IPS DF 6.9 (cell line): ENCODE measurements around the gene ATP5F1C.
"Not testable (repeated sequence)": the region's sequence is repeated elsewhere in the genome, so short reads cannot be mapped to it uniquely, and the experiment has no call there.

Experiments
- DNase-seq: peaks from one replicate; pipeline ENCODE4 v3.0.0-alpha.2; 2013; ENCODE audit warnings: low read depth, low spot score
- H3K27ac ChIP-seq: one replicate; pipeline ENCODE4 v1.5.1; 2013; ENCODE audit warnings: low read length, control low read depth
- H3K27me3 ChIP-seq: 2 replicates; pipeline ENCODE4 v1.6.1; 2013; ENCODE audit warnings: mild to moderate bottlenecking, low read length; ENCODE audit not compliant: control insufficient read depth, insufficient read depth
- H3K36me3 ChIP-seq: 2 replicates; pipeline ENCODE4 v1.6.1; 2013; ENCODE audit warnings: low read length; ENCODE audit not compliant: control insufficient read depth, insufficient read depth
- H3K4me1 ChIP-seq: 2 replicates; pipeline ENCODE4 v1.6.1; 2013; ENCODE audit warnings: low read length; ENCODE audit not compliant: control insufficient read depth, insufficient read depth
- H3K4me3 ChIP-seq: 2 replicates; pipeline ENCODE4 v1.5.1; 2013; ENCODE audit warnings: mild to moderate bottlenecking, low read length
- H3K9me3 ChIP-seq: 2 replicates; pipeline ENCODE4 v1.6.1; 2013; ENCODE audit warnings: low read length, inconsistent platforms; ENCODE audit not compliant: control insufficient read depth, insufficient read depth
- WGBS: extraction: QIAGEN DNeasy Blood & Tissue Kit; methylation state at CpG from one replicate; pipeline ENCODE4 v1.1.7; 2013; ENCODE audit warnings: mixed read lengths, missing lambda C conversion rate; ENCODE audit not compliant: insufficient read length, insufficient coverage; 5-methylcytosine and 5-hydroxymethylcytosine counted together

The ATP5F1C gene

DNA sequence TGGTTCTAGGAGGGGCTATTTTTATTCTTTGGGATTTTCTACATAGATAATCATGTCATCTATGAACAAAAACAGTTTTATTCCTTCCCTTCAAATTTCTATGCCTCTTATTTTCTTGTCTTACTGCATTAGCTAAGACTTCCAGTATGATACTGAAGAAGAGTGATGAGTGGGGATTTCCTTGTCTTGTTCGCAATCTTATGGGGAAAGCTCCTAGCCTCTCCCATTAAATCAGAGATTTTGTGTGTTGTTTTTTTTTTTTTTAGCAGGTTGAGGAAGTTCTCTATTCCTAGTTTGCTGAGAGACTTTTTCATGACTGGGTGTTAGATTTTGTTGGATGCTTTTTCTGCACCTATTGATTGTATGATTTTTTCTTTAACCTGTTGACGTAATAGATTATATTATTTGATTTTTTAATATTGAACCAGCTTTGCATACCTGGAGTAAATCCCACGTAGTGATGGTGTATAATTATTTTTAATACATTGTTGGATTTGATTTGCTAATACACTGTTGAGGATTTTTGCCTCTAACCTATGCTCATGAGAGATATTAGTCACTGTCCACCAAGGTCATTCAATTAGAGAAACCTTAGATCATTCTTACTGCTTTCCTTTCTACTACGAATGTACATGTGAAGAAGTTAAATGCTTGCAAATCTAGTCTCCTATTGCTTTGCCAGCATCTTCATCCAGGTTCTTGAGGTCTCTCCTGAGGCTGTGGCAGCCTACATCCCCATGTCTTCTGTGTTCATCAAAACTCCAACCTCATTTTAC is 6.5 kb downstream of the ATP5F1C start:
- peaks cover 8% of the 10 kb centered on the region; the same call in 1 of the 2 replicates for H3K36me3 ChIP-seq
- H3K9me3 ChIP-seq, result no peaks in the 10 kb centered on the region
- no CpG with 5 or more reads among the region's 4 CpGs for WGBS
- no peak overlapping the region for H3K4me3 ChIP-seq
- no peaks in the 10 kb centered on the region for H3K4me1 ChIP-seq
- no peak overlapping the region for H3K27ac ChIP-seq
- no peak for DNase-seq
- H3K27me3 ChIP-seq, result no peaks in the 10 kb centered on the region

- no peak overlapping the region for H3K27ac ChIP-seq
- no peaks in the 10 kb centered on the region for H3K27me3 ChIP-seq
- H3K4me1 ChIP-seq, result no peaks in the 10 kb centered on the region
- H3K36me3 ChIP-seq, result peaks cover 10% of the 10 kb centered on the region; the same call in 1 of the 2 replicates
- no CpG with 5 or more reads among the region's 4 CpGs for WGBS
- DNase-seq, result no peak
- no peaks in the 10 kb centered on the region for H3K9me3 ChIP-seq
- no peak overlapping the region for H3K4me3 ChIP-seq
Observed at GRCh38 chr10:7795605-7796004, 7.6 kb downstream of the ATP5F1C start.

GRCh38 chr10:7797582-7797981 is 9.6 kb downstream of the ATP5F1C start:
- DNase-seq, result no peak
- H3K4me3 ChIP-seq, result no peak overlapping the region
- no CpG with 5 or more reads among the region's 6 CpGs for WGBS
- H3K4me1 ChIP-seq, result no peaks in the 10 kb centered on the region
- H3K36me3 ChIP-seq, result peaks cover 13% of the 10 kb centered on the region; the same call in 1 of the 2 replicates
- no peak overlapping the region for H3K27ac ChIP-seq
- no peaks in the 10 kb centered on the region for H3K9me3 ChIP-seq
- H3K27me3 ChIP-seq, result no peaks in the 10 kb centered on the region

GRCh38 chr10:7802606-7803005 is 14.6 kb downstream of the ATP5F1C start:
- Histone ChIP-seq H3K4me1 (no peaks in the 10 kb centered on the region), H3K27me3 (no peaks in the 10 kb centered on the region), H3K27ac (no peak overlapping the region), H3K4me3 (no peak overlapping the region), H3K9me3 (no peaks in the 10 kb centered on the region), H3K36me3 (peaks cover 17% of the 10 kb centered on the region; the same call in 1 of the 2 replicates)
- DNase-seq, result no peak
- WGBS, result no CpG with 5 or more reads among the region's 4 CpGs

DNA sequence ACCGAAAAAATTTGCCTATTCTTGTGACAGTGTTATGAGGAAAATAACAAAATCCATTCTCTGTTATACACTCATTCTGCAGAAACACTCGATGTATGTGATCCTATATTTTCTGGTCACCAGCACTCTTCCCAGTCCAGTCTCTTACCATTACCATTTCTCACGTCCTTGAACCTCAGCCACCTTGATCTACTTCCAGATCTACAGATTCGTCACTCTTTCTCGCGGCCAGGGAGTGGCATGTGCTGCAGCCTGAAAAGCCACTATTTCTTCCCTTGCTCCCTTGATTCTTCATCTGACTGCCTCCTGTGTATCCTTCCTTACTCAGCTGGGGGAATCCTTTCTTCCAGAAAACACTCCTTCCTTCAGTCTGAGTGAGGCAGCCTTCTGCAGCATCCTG is 16.2 kb downstream of the ATP5F1C start:
- DNase-seq, result no peak
- Histone ChIP-seq H3K9me3 (no peaks in the 10 kb centered on the region), H3K4me3 (no peak overlapping the region), H3K27me3 (no peaks in the 10 kb centered on the region), H3K27ac (no peak overlapping the region), H3K36me3 (peaks cover 17% of the 10 kb centered on the region; the same call in 1 of the 2 replicates), H3K4me1 (no peaks in the 10 kb centered on the region)
- no CpG with 5 or more reads among the region's 6 CpGs for WGBS

DNA sequence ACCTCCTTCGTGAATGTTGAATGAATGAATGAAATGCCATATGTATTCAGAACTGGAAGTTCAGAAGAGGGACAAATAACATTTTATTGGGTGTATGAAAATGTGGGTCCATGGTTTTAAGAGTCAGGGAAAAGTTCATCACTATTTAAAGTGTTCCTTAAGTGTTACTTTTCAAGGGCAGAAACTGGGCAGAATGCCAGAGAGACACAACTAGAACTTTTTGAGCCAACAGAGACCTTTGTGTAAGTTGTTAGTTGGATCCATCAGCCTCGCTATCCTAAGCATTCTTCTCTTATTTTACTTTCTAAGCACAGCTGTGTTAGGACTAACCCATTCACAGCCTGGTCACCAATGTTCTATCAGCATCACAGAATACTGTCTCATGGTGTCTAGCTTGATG is 16.8 kb downstream of the ATP5F1C start:
- Histone ChIP-seq H3K27me3 (no peaks in the 10 kb centered on the region), H3K4me1 (no peaks in the 10 kb centered on the region), H3K9me3 (no peaks in the 10 kb centered on the region), H3K36me3 (peaks cover 13% of the 10 kb centered on the region; the same call in 1 of the 2 replicates), H3K27ac (no peak overlapping the region), H3K4me3 (no peak overlapping the region)
- no CpG with 5 or more reads among the region's 2 CpGs for WGBS
- DNase-seq, result no peak

DNA sequence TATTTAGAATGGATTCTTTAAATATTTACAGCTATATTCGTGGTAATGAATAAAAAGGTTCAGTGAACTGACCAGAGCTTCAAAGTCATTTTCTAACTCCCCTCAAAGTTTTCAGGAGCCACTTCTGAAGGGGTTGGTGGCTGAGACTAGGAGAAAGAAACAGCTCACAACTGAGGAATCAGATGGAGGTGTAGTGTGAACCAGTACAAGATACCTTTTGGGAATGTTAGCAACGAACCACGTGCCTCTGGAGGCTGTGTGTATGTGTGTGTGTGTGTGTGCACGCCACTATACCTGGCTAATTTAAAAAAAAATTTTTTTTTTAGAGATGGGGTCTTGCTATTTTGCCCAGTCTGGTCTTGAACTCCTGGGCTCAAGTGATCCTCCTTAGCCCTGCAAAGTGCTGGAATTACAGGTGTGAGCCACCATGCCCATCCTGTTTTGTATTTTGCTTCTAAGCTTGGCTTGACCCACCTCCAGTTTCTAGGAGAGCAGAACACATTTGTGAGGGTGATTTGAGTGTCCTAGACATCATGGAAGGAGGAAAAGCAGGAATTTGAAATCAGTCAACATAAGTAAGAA is 20.8 kb downstream of the ATP5F1C start:
- no peak for DNase-seq
- WGBS, result no CpG with 5 or more reads among the region's 4 CpGs
- H3K4me1 ChIP-seq, result 0 out of 2 replicates have a peak, but pooled peaks cover 2% of the 10 kb centered on the region
- no peak overlapping the region for H3K27ac ChIP-seq
- H3K36me3 ChIP-seq, result peaks cover 9% of the 10 kb centered on the region; the same call in 1 of the 2 replicates
- H3K9me3 ChIP-seq, result no peaks in the 10 kb centered on the region
- H3K4me3 ChIP-seq, result no peak overlapping the region
- no peaks in the 10 kb centered on the region for H3K27me3 ChIP-seq

DNA sequence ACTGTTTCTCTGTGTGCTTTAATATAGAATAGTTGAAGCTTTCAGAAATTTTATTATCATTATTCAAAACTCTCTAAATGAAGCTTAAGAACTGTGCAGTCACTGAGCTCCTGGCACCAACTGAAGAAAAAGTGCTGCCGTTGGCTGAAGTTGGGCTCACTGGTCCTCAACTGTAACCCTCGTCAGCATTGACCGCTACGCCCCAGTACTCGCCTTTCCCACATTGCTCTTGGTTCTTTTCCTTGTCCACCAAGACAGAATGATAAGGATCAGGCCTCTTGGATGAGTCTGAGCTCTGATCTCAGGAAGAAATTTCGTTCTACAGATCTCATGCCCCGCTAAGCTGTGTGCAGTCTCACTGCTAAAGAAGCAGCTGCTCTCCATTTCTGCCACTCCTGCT is 22.5 kb downstream of the ATP5F1C start:
- Histone ChIP-seq H3K4me3 (no peak overlapping the region), H3K36me3 (no peaks in the 10 kb centered on the region), H3K9me3 (no peaks in the 10 kb centered on the region), H3K4me1 (0 out of 2 replicates have a peak, but pooled peaks cover 2% of the 10 kb centered on the region), H3K27me3 (no peaks in the 10 kb centered on the region), H3K27ac (no peak overlapping the region)
- WGBS, result no CpG with 5 or more reads among the region's 7 CpGs
- DNase-seq, result no peak

DNA sequence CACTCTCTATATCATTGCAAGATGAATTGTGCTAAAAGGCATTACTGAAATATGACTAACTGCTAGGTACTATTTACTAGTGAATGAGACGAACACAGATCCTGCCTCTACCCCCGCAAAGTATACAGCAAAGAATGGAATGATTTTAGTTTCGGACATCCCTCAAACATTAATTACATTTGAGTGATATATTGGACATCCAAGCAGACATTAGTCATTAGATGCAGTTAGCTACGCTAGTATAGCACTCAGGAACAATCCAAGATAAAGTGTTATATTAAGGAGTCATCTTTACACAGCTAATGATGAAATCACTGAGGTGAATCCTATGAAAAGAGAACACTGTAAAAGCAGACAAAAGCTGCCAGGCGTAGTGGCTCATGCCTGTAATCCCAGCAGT is 23.0 kb downstream of the ATP5F1C start:
- WGBS, result no CpG with 5 or more reads among the region's 5 CpGs
- Histone ChIP-seq H3K4me3 (no peak overlapping the region), H3K27me3 (no peaks in the 10 kb centered on the region), H3K27ac (no peak overlapping the region), H3K36me3 (no peaks in the 10 kb centered on the region), H3K4me1 (0 out of 2 replicates have a peak, but pooled peaks cover 2% of the 10 kb centered on the region), H3K9me3 (no peaks in the 10 kb centered on the region)
- DNase-seq, result no peak

- not testable (repeated sequence) for H3K4me3 ChIP-seq, H3K36me3 ChIP-seq, DNase-seq, H3K9me3 ChIP-seq, H3K4me1 ChIP-seq, H3K27me3 ChIP-seq, H3K27ac ChIP-seq
- no CpG with 5 or more reads among the region's 7 CpGs for WGBS
Observed at GRCh38 chr10:7811743-7812142, 23.8 kb downstream of the ATP5F1C start.
